WTC11 (cell line): Measurements from ENCODE around the gene ZNF341. TPM values are rescaled to one million over a fixed set of nuclear protein-coding genes. Genes with fewer than 3 reads are reported as not detected.

Experiments used
- ATAC-seq: fragments of 200-7000 bp; cut with Tn5 transposase; 2 replicates; pipeline ENCODE4 v1.10.0; 2021; ENCODE audit warnings: mild to moderate bottlenecking, moderate library complexity
- CTCF ChIA-PET: fragments of 300-600 bp; sonication (Branson Sonifier 250); formaldehyde crosslinking; loops from one replicate; lab custom pipeline; 2021; ENCODE audit warnings: antibody characterized with exemption; lab: Charles Lee
- POLR2A ChIA-PET: fragments of 350-600 bp; sonication (Branson Sonifier 250); formaldehyde crosslinking; loops from one replicate; lab custom pipeline; 2021; ENCODE audit warnings: antibody characterized with exemption; lab: Charles Lee
- DNase-seq: peaks from one replicate; pipeline ENCODE4 v3.0.0; 2021; ENCODE audit warnings: low spot score
- H3K27ac Mint-ChIP-seq: 2 replicates; pipeline ENCODE4 v1.8.0; 2021; ENCODE audit warnings: mixed read lengths
- H3K27me3 Mint-ChIP-seq: 2 replicates; pipeline ENCODE4 v1.8.0; 2021; ENCODE audit warnings: low read depth, mild to moderate bottlenecking, moderate library complexity, mixed read lengths
- H3K36me3 Mint-ChIP-seq: 2 replicates; pipeline ENCODE4 v1.8.0; 2021; ENCODE audit warnings: mixed read lengths
- H3K4me1 Mint-ChIP-seq: 2 replicates; pipeline ENCODE4 v1.8.0; 2022; ENCODE audit warnings: mixed read lengths
- H3K4me3 Mint-ChIP-seq: 2 replicates; pipeline ENCODE4 v1.8.0; 2021; ENCODE audit warnings: mild to moderate bottlenecking, moderate library complexity, mixed read lengths
- H3K9me3 Mint-ChIP-seq: 2 replicates; pipeline ENCODE4 v1.8.0; 2021; ENCODE audit warnings: mixed read lengths
- ARID4B ChIP-seq: sonication (generic); formaldehyde crosslinking; IDR thresholded peaks from 2 replicates; pipeline ENCODE4 v1.8.0; 2023; ENCODE audit warnings: missing genetic modification reagents, mild to moderate bottlenecking, borderline replicate concordance
- ATF1 ChIP-seq: sonication (generic); formaldehyde crosslinking; IDR thresholded peaks from 2 replicates; pipeline ENCODE4 v1.8.1; 2023; ENCODE audit warnings: mild to moderate bottlenecking, moderate library complexity, missing genetic modification reagents
- ATF6 ChIP-seq: sonication (generic); formaldehyde crosslinking; IDR thresholded peaks from 2 replicates; pipeline ENCODE4 v1.8.1; 2023; ENCODE audit warnings: mild to moderate bottlenecking, missing genetic modification reagents
- E2F5 ChIP-seq: sonication (generic); formaldehyde crosslinking; IDR thresholded peaks from 2 replicates; pipeline ENCODE4 v1.8.1; 2022; ENCODE audit warnings: mild to moderate bottlenecking, moderate library complexity, missing genetic modification reagents
- ELF4 ChIP-seq: sonication (generic); formaldehyde crosslinking; IDR thresholded peaks from 2 replicates; pipeline ENCODE4 v1.8.1; 2022; ENCODE audit warnings: low read depth, mild to moderate bottlenecking, moderate library complexity, missing genetic modification reagents
- ETV6 ChIP-seq: sonication (generic); formaldehyde crosslinking; IDR thresholded peaks from 2 replicates; pipeline ENCODE4 v1.8.1; 2022; ENCODE audit warnings: mild to moderate bottlenecking, missing genetic modification reagents
- FOXK1 ChIP-seq: sonication (generic); formaldehyde crosslinking; IDR thresholded peaks from 2 replicates; pipeline ENCODE4 v1.8.0; 2022; ENCODE audit warnings: mild to moderate bottlenecking, moderate library complexity, missing genetic modification reagents
- FOXP4 ChIP-seq: sonication (generic); formaldehyde crosslinking; IDR thresholded peaks from 2 replicates; pipeline ENCODE4 v1.8.0; 2022; ENCODE audit warnings: mild to moderate bottlenecking, missing genetic modification reagents
- GRHL2 ChIP-seq: fragments of 250-450 bp; sonication (Bioruptor Pico); IDR thresholded peaks from 2 replicates; pipeline ENCODE4 v1.8.0; 2022; ENCODE audit warnings: mild to moderate bottlenecking, moderate library complexity; ENCODE audit not compliant: insufficient replicate concordance, severe bottlenecking
- HMGA2 ChIP-seq: fragments of 250-450 bp; sonication (Bioruptor Pico); IDR thresholded peaks from 2 replicates; pipeline ENCODE4 v1.4.0; 2021; ENCODE audit warnings: mild to moderate bottlenecking, moderate library complexity
- IRF2 ChIP-seq: sonication (generic); formaldehyde crosslinking; IDR thresholded peaks from 2 replicates; pipeline ENCODE4 v1.8.0; 2022; ENCODE audit warnings: low read depth, missing genetic modification reagents, borderline replicate concordance
- JUN ChIP-seq: sonication (generic); formaldehyde crosslinking; IDR thresholded peaks from 2 replicates; pipeline ENCODE4 v1.8.0; 2023; ENCODE audit warnings: mild to moderate bottlenecking, missing genetic modification reagents
- MAX ChIP-seq: sonication (generic); formaldehyde crosslinking; IDR thresholded peaks from 2 replicates; pipeline ENCODE4 v1.8.0; 2022; ENCODE audit warnings: mild to moderate bottlenecking, missing genetic modification reagents
- NFYB ChIP-seq: sonication (generic); formaldehyde crosslinking; conservative IDR thresholded peaks from 2 replicates; pipeline ENCODE4 v1.8.0; 2022; ENCODE audit warnings: low read depth, missing genetic modification reagents
- PREB ChIP-seq: sonication (generic); formaldehyde crosslinking; IDR thresholded peaks from 2 replicates; pipeline ENCODE4 v1.8.1; 2022; ENCODE audit warnings: mild to moderate bottlenecking, missing genetic modification reagents, moderate library complexity, borderline replicate concordance
- PRRX2 ChIP-seq: fragments of 250-450 bp; sonication (Bioruptor Pico); IDR thresholded peaks from 2 replicates; pipeline ENCODE4 v1.8.0; 2021; ENCODE audit warnings: mild to moderate bottlenecking
- TCF7 ChIP-seq: sonication (generic); formaldehyde crosslinking; IDR thresholded peaks from 2 replicates; pipeline ENCODE4 v1.8.0; 2022; ENCODE audit warnings: mild to moderate bottlenecking, low read depth, missing genetic modification reagents, moderate library complexity
- USF1 ChIP-seq: sonication (generic); formaldehyde crosslinking; IDR thresholded peaks from 2 replicates; pipeline ENCODE4 v1.8.0; 2022; ENCODE audit warnings: mild to moderate bottlenecking, missing genetic modification reagents
- USF2 ChIP-seq: sonication (generic); formaldehyde crosslinking; IDR thresholded peaks from 2 replicates; pipeline ENCODE4 v1.8.1; 2023; ENCODE audit warnings: mild to moderate bottlenecking, missing genetic modification reagents, moderate library complexity
- ZNF121 ChIP-seq: sonication (generic); formaldehyde crosslinking; IDR thresholded peaks from 2 replicates; pipeline ENCODE4 v1.8.0; 2023; ENCODE audit warnings: missing genetic modification reagents
- ZNF232 ChIP-seq: sonication (generic); formaldehyde crosslinking; IDR thresholded peaks from 2 replicates; pipeline ENCODE4 v1.8.0; 2022; ENCODE audit warnings: mild to moderate bottlenecking, missing genetic modification reagents
- ZNF263 ChIP-seq: sonication (generic); formaldehyde crosslinking; IDR thresholded peaks from 2 replicates; pipeline ENCODE4 v1.8.1; 2022; ENCODE audit warnings: low read depth, mild to moderate bottlenecking, moderate library complexity, missing genetic modification reagents
- ZNF396 ChIP-seq: fragments of 250-450 bp; sonication (Bioruptor Pico); IDR thresholded peaks from 2 replicates; pipeline ENCODE4 v1.8.0; 2021; ENCODE audit warnings: mild to moderate bottlenecking, moderate library complexity, borderline replicate concordance
- total RNA-seq: library from RNA; stranded (reverse); gene quantifications from 3 replicates; pipeline ENCODE4 v1.2.3, GENCODE V29; 2021

Gene ZNF341
- total RNA-seq, 1 experiment from 2014 or later: 9.6 TPM

GRCh38 chr20:33803921-33804337, 72.1 kb downstream of the ZNF341 start:
- DNase-seq: no peak
- TF ChIP-seq ATF1 (CRISPR knock-in tag) (no peak), ARID4B (CRISPR knock-in tag) (no peak), MAX (CRISPR knock-in tag) (no peak), ATF6 (CRISPR knock-in tag) (no peak), PRRX2 (CRISPR knock-in tag) (no peak), ZNF396 (CRISPR knock-in tag) (no peak), E2F5 (CRISPR knock-in tag) (no peak), HMGA2 (no peak), ZNF121 (CRISPR knock-in tag) (no peak)
- TF ChIP-seq, all 79 proteins: peak for 0
- Mint-ChIP-seq H3K36me3 (no peaks in the 10 kb centered on the region), H3K4me1 (peaks cover 2% of the 10 kb centered on the region; the same call in 1 of the 2 replicates), H3K27me3 (no peaks in the 10 kb centered on the region), H3K27ac (no peak overlapping the region), H3K9me3 (no peaks in the 10 kb centered on the region), H3K4me3 (no peak overlapping the region)
- ChIA-PET CTCF (interaction anchor here (2.0 kb wide), 1 partner anchor 12 kb away, joined by 8 read pairs; no protein-coding TSS in a partner anchor), POLR2A (no interaction called here)
- ATAC-seq: no peak

GRCh38 chr20:33808388-33808787, 76.6 kb downstream of the ZNF341 start:
- POLR2A ChIA-PET: no interaction called here
- Mint-ChIP-seq H3K9me3 (no peaks in the 10 kb centered on the region), H3K4me1 (peaks cover 15% of the 10 kb centered on the region), H3K27ac (no peak overlapping the region), H3K36me3 (no peaks in the 10 kb centered on the region), H3K27me3 (no peaks in the 10 kb centered on the region), H3K4me3 (no peak overlapping the region)
- no peak for DNase-seq
- ATAC-seq: no peak
- CTCF ChIA-PET: interaction anchor here (0.7 kb wide), 1 partner anchor 267 kb away, joined by 6 read pairs; no protein-coding TSS in a partner anchor
- TF ChIP-seq NFYB (no peak), ZNF396 (CRISPR knock-in tag) (no peak), TCF7 (CRISPR knock-in tag) (no peak), ZNF263 (CRISPR knock-in tag) (no peak), FOXK1 (no peak), HMGA2 (no peak), IRF2 (CRISPR knock-in tag) (no peak), FOXP4 (CRISPR knock-in tag) (no peak), USF1 (no peak), PREB (CRISPR knock-in tag) (no peak), JUN (CRISPR knock-in tag) (no peak), ETV6 (CRISPR knock-in tag) (no peak), ELF4 (CRISPR knock-in tag) (no peak), ZNF232 (CRISPR knock-in tag) (no peak), GRHL2 (CRISPR knock-in tag) (no peak), USF2 (no peak)
